ENCODE measurements around the gene MITF.

GRCh38 chr3:69926385-69926784, 187.1 kb downstream of the MITF start:
- no peak for TF ChIP-seq CTCF (IDR thresholded peaks at IDR 0.05)
- TF ChIP-seq POLR2A (IDR thresholded peaks at IDR 0.05) = no peak
